Endometrial microvascular endothelial cells (primary cell): ENCODE data around the gene TIMM8A. TPM values are rescaled to one million over a fixed set of nuclear protein-coding genes. Genes with fewer than 3 reads are reported as not detected.
"Not testable (repeated sequence)": the region's sequence is repeated elsewhere in the genome, so short reads cannot be mapped to it uniquely, and the experiment has no call there.

ENCODE experiments used
- in situ Hi-C: cut with HindIII; loops from 2 replicates; pipeline ENCODE4 v1.10.0; 2017; ENCODE audit warnings: low sequenced_read_pairs, low pct_unique_long_range_greater_than_20kb; ENCODE audit errors: inconsistent ontology term
- total RNA-seq: library from RNA; depleted of rRNA; stranded (reverse); fragments of >200 nt; gene quantifications from one replicate; pipeline ENCODE4 v1.2.3, GENCODE V29; 2015; ENCODE audit errors: inconsistent ontology term

Gene TIMM8A
- total RNA-seq, 1 donor from 2014 or later = 8.3 TPM

- in situ Hi-C loops = no loop called here
These were observed 14.2 kb upstream of the TIMM8A start for GRCh38 chrX:101362757-101363156.

- in situ Hi-C loops = no loop called here
These were observed 13.6 kb upstream of the TIMM8A start for GRCh38 chrX:101362116-101362515.

- in situ Hi-C loops = no loop called here
These were observed 11.8 kb upstream of the TIMM8A start for GRCh38 chrX:101360390-101360789.

- in situ Hi-C loops = no loop called here
These were observed 11.4 kb upstream of the TIMM8A start for GRCh38 chrX:101359966-101360365.

GRCh38 chrX:101357166-101357795 lies 8.7 kb upstream of the TIMM8A start:
- in situ Hi-C loops = no loop called here

- in situ Hi-C loops = no loop called here
These were observed 636 bp upstream of the TIMM8A start for GRCh38 chrX:101349193-101349562.

GRCh38 chrX:101347859-101348451 lies 587 bp downstream of the TIMM8A start:
- in situ Hi-C loops = no loop called here

- in situ Hi-C loops = no loop called here
These were observed 10.7 kb downstream of the TIMM8A start for GRCh38 chrX:101337776-101338271.

- in situ Hi-C loops = not testable (repeated sequence)
These were observed 14.2 kb downstream of the TIMM8A start for GRCh38 chrX:101334310-101334709.

- in situ Hi-C loops = not testable (repeated sequence)
These were observed 21.9 kb downstream of the TIMM8A start for GRCh38 chrX:101326600-101326999.

- in situ Hi-C loops = no loop called here
These were observed 44.8 kb downstream of the TIMM8A start for GRCh38 chrX:101303790-101304189.

Other genes with a start within 250 kb of the TIMM8A start
- 0.56 TPM for gene DRP2, start 129.0 kb downstream of the TIMM8A start, total RNA-seq
- gene TAF7L, start 57.4 kb downstream of the TIMM8A start, total RNA-seq = 0.19 TPM
- gene BTK, start 37.4 kb upstream of the TIMM8A start, total RNA-seq = not detected
- gene RPL36A, start 42.3 kb upstream of the TIMM8A start, total RNA-seq = 2,392 TPM
- 61.9 TPM for gene GLA, start 59.2 kb upstream of the TIMM8A start, total RNA-seq
- 57.1 TPM for gene HNRNPH2, start 59.5 kb upstream of the TIMM8A start, total RNA-seq
- 2.4 TPM for gene ARMCX4, start 136.7 kb upstream of the TIMM8A start, total RNA-seq
- gene ARMCX1, start 201.8 kb upstream of the TIMM8A start, total RNA-seq = 17.7 TPM